Measurements from ENCODE around the gene ARID4B. TPM values are rescaled to one million over a fixed set of nuclear protein-coding genes. Genes with fewer than 3 reads are reported as not detected.

Gene ARID4B
- total RNA-seq, 1 donor from 2014 or later, result 15.7 TPM

- Histone ChIP-seq H3K27ac (replicated peaks) (no peak overlapping the region), H3K4me1 (peaks cover 30% of the 10 kb centered on the region), H3K9me3 (replicated peaks) (no peaks in the 10 kb centered on the region), H3K27me3 (ENCODE audit: low read depth) (no peaks in the 10 kb centered on the region), H3K36me3 (no peaks in the 10 kb centered on the region), H3K4me3 (no peak overlapping the region)
- intact Hi-C loops (cut with micrococcal nuclease), result no loop called here
- DNase-seq, result no peak
- no peak for TF ChIP-seq CTCF (IDR thresholded peaks at IDR 0.05; ENCODE audit: borderline replicate concordance)
Measured at GRCh38 chr1:235278233-235278914, 49.6 kb downstream of the ARID4B start.

GRCh38 chr1:235277709-235278108, 50.3 kb downstream of the ARID4B start:
- TF ChIP-seq CTCF (IDR thresholded peaks at IDR 0.05; ENCODE audit: borderline replicate concordance), result no peak
- Histone ChIP-seq H3K27ac (replicated peaks) (no peak overlapping the region), H3K36me3 (no peaks in the 10 kb centered on the region), H3K4me1 (peaks cover 34% of the 10 kb centered on the region), H3K9me3 (replicated peaks) (no peaks in the 10 kb centered on the region), H3K27me3 (ENCODE audit: low read depth) (no peaks in the 10 kb centered on the region), H3K4me3 (no peak overlapping the region)
- intact Hi-C loops (cut with micrococcal nuclease), result no loop called here
- no peak for DNase-seq

GRCh38 chr1:235275836-235276235, 52.1 kb downstream of the ARID4B start:
- Histone ChIP-seq H3K4me3 (no peak overlapping the region), H3K9me3 (replicated peaks) (no peaks in the 10 kb centered on the region), H3K4me1 (peaks cover 40% of the 10 kb centered on the region), H3K27ac (replicated peaks) (no peak overlapping the region), H3K27me3 (ENCODE audit: low read depth) (no peaks in the 10 kb centered on the region), H3K36me3 (no peaks in the 10 kb centered on the region)
- intact Hi-C loops (cut with micrococcal nuclease), result no loop called here
- no peak for TF ChIP-seq CTCF (IDR thresholded peaks at IDR 0.05; ENCODE audit: borderline replicate concordance)
- no peak for DNase-seq

- no peak for DNase-seq
- Histone ChIP-seq H3K4me1 (peaks cover 45% of the 10 kb centered on the region), H3K4me3 (no peak overlapping the region), H3K9me3 (replicated peaks) (no peaks in the 10 kb centered on the region), H3K27me3 (ENCODE audit: low read depth) (no peaks in the 10 kb centered on the region), H3K36me3 (no peaks in the 10 kb centered on the region), H3K27ac (replicated peaks) (no peak overlapping the region)
- intact Hi-C loops (cut with micrococcal nuclease), result no loop called here
- TF ChIP-seq CTCF (IDR thresholded peaks at IDR 0.05; ENCODE audit: borderline replicate concordance), result no peak
Measured at GRCh38 chr1:235275223-235275622, 52.8 kb downstream of the ARID4B start.

GRCh38 chr1:235272851-235273250, 55.1 kb downstream of the ARID4B start:
- intact Hi-C loops (cut with micrococcal nuclease), result no loop called here
- no peaks in the 10 kb centered on the region for H3K36me3 ChIP-seq
- no peaks in the 10 kb centered on the region for H3K9me3 ChIP-seq (replicated peaks)
- DNase-seq, result no peak
- no peaks in the 10 kb centered on the region for H3K27me3 ChIP-seq (ENCODE audit: low read depth)
- TF ChIP-seq CTCF (IDR thresholded peaks at IDR 0.05; ENCODE audit: borderline replicate concordance), result no peak
- H3K4me1 ChIP-seq, result peaks cover 26% of the 10 kb centered on the region
- H3K4me3 ChIP-seq, result no peak overlapping the region
- H3K27ac ChIP-seq (replicated peaks), result no peak overlapping the region
